Pancreas (tissue), 10 donors: ENCODE results near the gene GDF10. TPM values are rescaled to one million over a fixed set of nuclear protein-coding genes. Genes with fewer than 3 reads are reported as not detected.

Experiments used
- ATAC-seq, 4 donors: fragments of 200-7000 bp; cut with Tn5 transposase; one replicate each; pipeline versions ENCODE4 v1.8.0 to v1.9.1; 2020; ENCODE audit warnings: mild to moderate bottlenecking in 4 of 4, moderate library complexity in 4 of 4
- DNase-seq, 6 donors: peaks; one replicate each; pipeline ENCODE4 v3.0.0-alpha.2; 2020
- FAIRE-seq: peaks from 2 replicates; lab custom pipeline; 2012; peaks lifted over from hg19 to GRCh38; lab: Jason Lieb, UNC
- H3K27ac ChIP-seq, 4 donors: fragments of 200-600 bp; sonication (generic); 1 replicate in 3 of 4; 2 replicates in 1 of 4; pipeline versions ENCODE4 v1.5.0 to v1.8.0; 2020
- H3K27me3 ChIP-seq, 4 donors: fragments of 200-600 bp; one replicate each; pipeline ENCODE4 v1.8.0; 2021
- H3K36me3 ChIP-seq, 3 donors: fragments of 200-600 bp; sonication (generic) in 1 of 3; one replicate each; pipeline versions ENCODE4 v1.5.0 to v1.8.0; 2020 to 2021
- H3K4me1 ChIP-seq, 3 donors: fragments of 200-600 bp; one replicate each; pipeline ENCODE4 v1.8.0; 2021
- H3K4me3 ChIP-seq, 4 donors: fragments of 200-600 bp; sonication (generic) in 2 of 4; one replicate each; pipeline versions ENCODE4 v1.5.0 to v1.8.0; 2020 to 2021
- H3K9me3 ChIP-seq, 4 donors: fragments of 200-600 bp; one replicate each; pipeline ENCODE4 v1.8.0; 2021
- CTCF ChIP-seq, 4 donors: fragments of 200-600 bp; sonication (generic) in 3 of 4; IDR thresholded peaks; one replicate each; pipeline versions ENCODE4 v1.5.0 to v1.8.0; 2021; ENCODE audit warnings: antibody characterized with exemption in 4 of 4
- WGBS, 2 donors: extraction: QIAGEN DNeasy Blood & Tissue Kit; methylation state at CpG; one replicate each; pipeline ENCODE4 v1.1.7; 2013; 5-methylcytosine and 5-hydroxymethylcytosine counted together
- intact Hi-C, 3 donors: fragments of 100-400 bp; cut with DNase I; formaldehyde crosslinking; loops; one replicate each; pipeline versions ENCODE4 v1.11.1 to v1.14.2; 2022
- polyA plus RNA-seq, 2 donors: library from polyadenylated mRNA; stranded (reverse); fragments of 200-250 nt; gene quantifications; one replicate each; pipeline ENCODE4 v1.2.3, GENCODE V29; 2013
- total RNA-seq, 6 donors: library from RNA; stranded (reverse); fragmentation: NEBNext Ultra II Directional in 4 of 6; extraction: Animal tissue kit (Norgen Biotek cat#: 25700) in 4 of 6; gene quantifications; one replicate each; pipeline versions ENCODE4 v1.2.1 to v1.2.4, GENCODE V29; 2021 to 2023
- donor health status: healthy with polysubstance abuse.
- donor health status: DM: no; HTN: no; CAD: no; lungs with moderate emphysema.
- donor health status: DM: no; HTN: no; CAD: no.
- donor health status: control.
- donor health status: control.
- donor health status: Bipolar disorder and iron deficiency.
- donor health status: DM: yes; HTN: yes; CAD: no.
- donor health status: DM: no; HTN: no; CAD: no.
- donor health status: DM: no; HTN: no; CAD: no.
- donor health status: DM: yes; HTN: yes; CAD: no.

The GDF10 gene
- total and polyA plus RNA-seq, 8 donors: 2.0 to 13.7 (median 8.8) TPM

GRCh38 chr10:47282657-47283018 is 17.4 kb upstream of the GDF10 start:
- Histone ChIP-seq H3K9me3 (no peaks in the 10 kb centered on the region), H3K27me3 (no peaks in the 10 kb centered on the region), H3K27ac (no peak overlapping the region), H3K4me3 (no peak overlapping the region), H3K4me1 (peaks cover 0 to 15% (median 7%) of the 10 kb centered on the region in 3 donors), H3K36me3 (no peaks in the 10 kb centered on the region)
- FAIRE-seq (no peak), ATAC-seq (no peak), DNase-seq (no peak)
- intact Hi-C loops: no loop called here
- TF ChIP-seq CTCF (IDR thresholded peaks at IDR 0.05): no peak
- 65 to 68% methylated on average over 6 of the region's 6 CpGs for WGBS, 2 donors

- H3K27ac ChIP-seq: no peak overlapping the region
- peaks cover 0 to 18% (median 7%) of the 10 kb centered on the region in 3 donors for H3K4me1 ChIP-seq
- FAIRE-seq: no peak
- ATAC-seq: no peak
- no peaks in the 10 kb centered on the region for H3K27me3 ChIP-seq
- TF ChIP-seq CTCF (IDR thresholded peaks at IDR 0.05): no peak
- WGBS, 2 donors: 86 to 87% methylated on average over 9 of the region's 9 CpGs
- no peak for DNase-seq
- no peaks in the 10 kb centered on the region for H3K9me3 ChIP-seq
- no peaks in the 10 kb centered on the region for H3K36me3 ChIP-seq
- H3K4me3 ChIP-seq: no peak overlapping the region
- intact Hi-C loops: no loop called here
Measured at GRCh38 chr10:47283101-47283630, 16.8 kb upstream of the GDF10 start.

GRCh38 chr10:47283848-47284247 is 16.1 kb upstream of the GDF10 start:
- Histone ChIP-seq H3K9me3 (no peaks in the 10 kb centered on the region), H3K27ac (no peak overlapping the region), H3K36me3 (no peaks in the 10 kb centered on the region), H3K4me3 (no peak overlapping the region), H3K4me1 (peaks cover 0 to 18% (median 7%) of the 10 kb centered on the region in 3 donors), H3K27me3 (no peaks in the 10 kb centered on the region)
- no peak for FAIRE-seq
- no peak for TF ChIP-seq CTCF (IDR thresholded peaks at IDR 0.05)
- intact Hi-C loops: no loop called here
- no peak for ATAC-seq
- DNase-seq: no peak

- Histone ChIP-seq H3K4me3 (no peak overlapping the region), H3K27ac (no peak overlapping the region), H3K36me3 (no peaks in the 10 kb centered on the region), H3K4me1 (peaks cover 0 to 18% (median 7%) of the 10 kb centered on the region in 3 donors), H3K9me3 (no peaks in the 10 kb centered on the region), H3K27me3 (no peaks in the 10 kb centered on the region)
- no peak for DNase-seq
- ATAC-seq: no peak
- intact Hi-C loops: no loop called here
- no peak for FAIRE-seq
- 73 to 77% methylated on average over 8 of the region's 8 CpGs for WGBS, 2 donors
- no peak for TF ChIP-seq CTCF (IDR thresholded peaks at IDR 0.05)
Measured at GRCh38 chr10:47285381-47286115, 14.4 kb upstream of the GDF10 start.

GRCh38 chr10:47286116-47286505 is 13.9 kb upstream of the GDF10 start:
- no peaks in the 10 kb centered on the region for H3K9me3 ChIP-seq
- H3K27ac ChIP-seq: no peak overlapping the region
- no peak for DNase-seq
- no peaks in the 10 kb centered on the region for H3K27me3 ChIP-seq
- H3K36me3 ChIP-seq: no peaks in the 10 kb centered on the region
- intact Hi-C loops: no loop called here
- peaks cover 0 to 18% (median 7%) of the 10 kb centered on the region in 3 donors for H3K4me1 ChIP-seq
- WGBS, 2 donors: 65 to 73% methylated on average over 4 of the region's 4 CpGs
- no peak overlapping the region for H3K4me3 ChIP-seq
- ATAC-seq: no peak
- no peak for TF ChIP-seq CTCF (IDR thresholded peaks at IDR 0.05)
- no peak for FAIRE-seq
